GM19468 (cell line): ENCODE data around the gene NLRC5.

ENCODE experiments used
- ATAC-seq: cut with Tn5 transposase; IDR thresholded peaks from one replicate; pipeline ENCODE4 v1.9.1; 2021; ENCODE audit warnings: mild to moderate bottlenecking, moderate library complexity, moderate number of reproducible peaks; ENCODE audit not compliant: unreplicated experiment; ENCODE audit errors: extremely low read depth

The NLRC5 gene, protein sequence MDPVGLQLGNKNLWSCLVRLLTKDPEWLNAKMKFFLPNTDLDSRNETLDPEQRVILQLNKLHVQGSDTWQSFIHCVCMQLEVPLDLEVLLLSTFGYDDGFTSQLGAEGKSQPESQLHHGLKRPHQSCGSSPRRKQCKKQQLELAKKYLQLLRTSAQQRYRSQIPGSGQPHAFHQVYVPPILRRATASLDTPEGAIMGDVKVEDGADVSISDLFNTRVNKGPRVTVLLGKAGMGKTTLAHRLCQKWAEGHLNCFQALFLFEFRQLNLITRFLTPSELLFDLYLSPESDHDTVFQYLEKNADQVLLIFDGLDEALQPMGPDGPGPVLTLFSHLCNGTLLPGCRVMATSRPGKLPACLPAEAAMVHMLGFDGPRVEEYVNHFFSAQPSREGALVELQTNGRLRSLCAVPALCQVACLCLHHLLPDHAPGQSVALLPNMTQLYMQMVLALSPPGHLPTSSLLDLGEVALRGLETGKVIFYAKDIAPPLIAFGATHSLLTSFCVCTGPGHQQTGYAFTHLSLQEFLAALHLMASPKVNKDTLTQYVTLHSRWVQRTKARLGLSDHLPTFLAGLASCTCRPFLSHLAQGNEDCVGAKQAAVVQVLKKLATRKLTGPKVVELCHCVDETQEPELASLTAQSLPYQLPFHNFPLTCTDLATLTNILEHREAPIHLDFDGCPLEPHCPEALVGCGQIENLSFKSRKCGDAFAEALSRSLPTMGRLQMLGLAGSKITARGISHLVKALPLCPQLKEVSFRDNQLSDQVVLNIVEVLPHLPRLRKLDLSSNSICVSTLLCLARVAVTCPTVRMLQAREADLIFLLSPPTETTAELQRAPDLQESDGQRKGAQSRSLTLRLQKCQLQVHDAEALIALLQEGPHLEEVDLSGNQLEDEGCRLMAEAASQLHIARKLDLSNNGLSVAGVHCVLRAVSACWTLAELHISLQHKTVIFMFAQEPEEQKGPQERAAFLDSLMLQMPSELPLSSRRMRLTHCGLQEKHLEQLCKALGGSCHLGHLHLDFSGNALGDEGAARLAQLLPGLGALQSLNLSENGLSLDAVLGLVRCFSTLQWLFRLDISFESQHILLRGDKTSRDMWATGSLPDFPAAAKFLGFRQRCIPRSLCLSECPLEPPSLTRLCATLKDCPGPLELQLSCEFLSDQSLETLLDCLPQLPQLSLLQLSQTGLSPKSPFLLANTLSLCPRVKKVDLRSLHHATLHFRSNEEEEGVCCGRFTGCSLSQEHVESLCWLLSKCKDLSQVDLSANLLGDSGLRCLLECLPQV (N-terminal part only)

GRCh38 chr16:56988948-56989945, at the start of gene NLRC5:
TSS of gene NLRC5 (plus strand) at chr16:56989557. CDS start at chr16:57020713, 31,156 bp downstream.
- peak; percentile 66 for ATAC-seq

- no peak for ATAC-seq
Observed at GRCh38 chr16:56939801-56940200, 49.6 kb upstream of the NLRC5 start.

DNA sequence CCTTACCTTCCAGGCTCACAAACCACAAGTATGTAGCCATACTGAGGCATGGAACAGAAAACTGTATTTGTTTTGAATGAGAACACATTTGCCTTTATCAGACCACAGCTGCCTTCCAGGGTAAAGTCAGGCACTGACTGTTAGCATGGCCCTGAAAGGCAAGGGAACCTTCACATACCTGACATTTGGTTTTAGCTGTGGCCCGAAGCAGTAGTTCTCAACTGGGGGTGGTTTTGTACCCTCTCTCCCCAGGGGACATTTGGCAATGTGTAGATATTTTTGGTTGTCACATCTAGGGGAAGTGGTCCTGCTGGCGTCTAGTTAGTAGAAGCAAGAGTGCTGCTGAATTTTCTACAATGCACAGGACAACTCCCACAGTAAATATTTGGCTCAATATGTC, 48.3 kb upstream of the NLRC5 start:
- ATAC-seq: no peak

GRCh38 chr16:56941856-56942331, 47.5 kb upstream of the NLRC5 start:
- ATAC-seq: no peak

DNA sequence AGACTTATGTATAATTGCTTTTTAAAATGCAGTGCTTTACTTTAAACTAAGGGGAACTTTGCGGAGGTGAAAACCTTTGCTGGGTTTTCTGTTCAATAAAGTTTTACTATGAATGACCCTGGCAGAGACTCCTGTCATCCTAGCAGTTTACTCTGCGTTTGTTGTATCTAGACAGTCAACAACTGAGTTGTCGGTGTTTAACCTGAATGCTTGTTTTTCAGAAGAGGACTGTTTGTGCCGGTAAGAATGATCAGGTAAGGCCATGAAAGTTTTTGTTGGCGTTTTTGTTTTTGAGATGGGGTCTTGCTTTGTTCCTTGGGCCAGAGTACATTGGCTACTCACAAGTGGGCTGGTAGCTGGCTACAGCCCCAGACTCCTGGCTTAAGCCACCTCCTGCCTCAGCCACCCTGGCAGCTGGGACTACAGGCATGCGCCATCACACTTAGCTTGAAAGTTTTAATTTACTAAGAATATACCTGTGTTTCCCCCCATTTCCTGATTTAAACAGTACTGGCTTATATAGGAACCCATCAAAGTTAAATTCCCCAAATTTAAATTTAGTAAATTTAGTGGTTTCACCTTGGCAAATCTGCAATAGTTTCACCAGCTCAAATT, 45.5 kb upstream of the NLRC5 start:
- no peak for ATAC-seq

DNA sequence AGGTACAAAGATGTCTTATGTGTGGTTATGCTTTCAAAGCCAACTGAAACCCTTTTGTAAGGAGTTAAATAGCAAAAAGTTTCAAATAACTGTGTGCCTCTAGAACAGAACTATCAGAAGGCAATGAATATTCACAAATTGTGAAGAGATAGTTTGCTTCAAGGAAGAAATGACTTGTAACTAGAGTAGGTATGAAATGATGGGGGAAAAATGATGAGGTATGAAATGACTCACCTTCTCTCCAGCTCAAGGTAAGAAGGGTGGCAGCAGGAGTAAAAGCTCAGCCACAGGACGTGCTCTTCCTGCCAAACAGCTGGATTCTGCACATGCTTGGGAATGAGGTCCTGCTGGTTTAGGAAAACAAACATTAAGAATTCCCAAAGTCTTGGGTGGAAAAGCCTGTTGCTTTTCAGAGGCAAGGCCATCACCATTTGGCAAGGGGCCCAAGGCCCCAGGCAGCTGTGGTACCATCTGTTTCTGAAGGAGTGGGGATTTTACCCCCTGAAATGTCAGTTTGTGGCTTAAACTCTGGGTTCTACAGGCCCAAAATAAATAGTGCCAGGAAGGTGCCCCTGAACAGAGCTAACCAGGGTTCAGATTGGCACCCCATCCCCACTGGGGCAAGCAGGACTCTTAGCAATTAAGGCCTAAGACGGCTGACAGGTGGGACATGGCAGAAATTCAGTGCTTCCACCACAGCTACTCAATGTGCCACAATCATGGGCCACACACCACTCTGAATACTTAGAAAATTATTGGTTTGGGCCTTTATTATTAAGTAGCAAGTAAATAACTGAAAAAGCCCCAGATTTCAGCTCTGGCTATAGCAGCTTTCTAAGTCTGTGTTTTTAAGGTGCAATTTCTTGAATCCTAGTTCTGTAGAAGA, 44.2 kb upstream of the NLRC5 start:
- no peak for ATAC-seq

- no peak for ATAC-seq
Observed at GRCh38 chr16:56945847-56946527, 43.4 kb upstream of the NLRC5 start.

DNA sequence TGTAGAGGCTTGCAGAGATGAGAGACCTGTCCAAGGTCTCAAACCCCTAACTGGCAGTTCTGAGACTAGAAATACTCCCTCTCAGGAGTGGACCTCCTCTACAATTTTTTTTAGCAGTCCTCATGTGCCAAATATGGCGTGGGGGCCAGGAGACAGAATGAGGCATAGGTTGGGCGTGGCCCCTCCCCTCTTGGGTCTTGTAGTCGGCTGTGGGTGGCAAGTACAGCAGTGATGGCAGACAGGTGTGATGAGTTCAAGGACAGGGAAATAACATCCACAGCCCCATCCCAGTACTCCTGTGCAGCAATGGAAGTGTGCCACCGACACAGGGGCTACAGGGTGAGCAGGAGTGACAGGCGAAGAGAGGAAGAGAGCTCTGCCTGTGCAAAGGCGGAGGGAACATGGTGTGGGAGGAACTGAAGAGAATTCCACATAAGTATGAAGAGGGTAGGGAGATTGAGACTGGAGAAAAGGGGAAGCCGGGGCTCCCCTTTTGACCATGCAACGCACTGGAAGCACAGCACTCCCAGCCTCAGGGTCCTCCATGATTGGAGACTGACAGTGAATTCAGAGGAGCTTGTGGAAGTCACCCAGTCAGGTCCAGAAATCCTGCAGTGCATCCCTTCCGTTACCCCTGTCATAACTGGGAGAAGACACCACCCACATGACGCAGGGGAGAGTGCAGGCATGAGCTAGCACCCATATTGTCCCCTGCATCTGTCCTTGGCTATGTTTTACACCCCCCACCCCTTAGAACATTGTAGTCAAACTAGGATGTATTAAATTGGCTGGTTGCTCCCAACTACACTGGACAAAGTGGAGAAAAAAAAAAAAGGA, 42.4 kb upstream of the NLRC5 start:
- no peak for ATAC-seq

GRCh38 chr16:56947604-56947995, 41.8 kb upstream of the NLRC5 start:
- ATAC-seq: no peak

- no peak for ATAC-seq
Observed at GRCh38 chr16:56948234-56948633, 41.1 kb upstream of the NLRC5 start.

GRCh38 chr16:56950051-56950450, 39.3 kb upstream of the NLRC5 start:
- no peak for ATAC-seq

- no peak for ATAC-seq
Observed at GRCh38 chr16:56950455-56950854, 38.9 kb upstream of the NLRC5 start.

- peak; percentile 36 for ATAC-seq
Observed at GRCh38 chr16:56950881-56951771, 38.2 kb upstream of the NLRC5 start.

DNA sequence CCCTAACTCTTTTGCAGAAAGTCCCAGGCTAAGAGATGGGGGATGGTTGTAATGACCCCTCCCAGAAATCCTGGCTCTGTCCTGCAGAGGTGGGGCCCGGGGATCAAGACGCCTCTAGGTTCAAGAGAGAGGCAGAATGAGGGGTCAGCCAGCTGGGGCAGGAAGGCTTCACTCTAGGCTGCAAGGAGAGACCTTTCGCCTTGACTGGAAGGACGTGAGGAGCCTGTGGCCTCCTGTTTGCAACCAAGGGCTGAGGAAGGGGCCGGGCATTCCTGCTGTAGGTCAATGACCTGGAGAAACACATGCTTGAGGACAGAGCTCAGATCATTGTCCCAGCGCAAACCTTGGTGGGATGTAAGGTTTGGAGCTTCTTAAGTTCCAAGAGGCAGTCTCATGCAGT, 36.4 kb upstream of the NLRC5 start:
- ATAC-seq: no peak

DNA sequence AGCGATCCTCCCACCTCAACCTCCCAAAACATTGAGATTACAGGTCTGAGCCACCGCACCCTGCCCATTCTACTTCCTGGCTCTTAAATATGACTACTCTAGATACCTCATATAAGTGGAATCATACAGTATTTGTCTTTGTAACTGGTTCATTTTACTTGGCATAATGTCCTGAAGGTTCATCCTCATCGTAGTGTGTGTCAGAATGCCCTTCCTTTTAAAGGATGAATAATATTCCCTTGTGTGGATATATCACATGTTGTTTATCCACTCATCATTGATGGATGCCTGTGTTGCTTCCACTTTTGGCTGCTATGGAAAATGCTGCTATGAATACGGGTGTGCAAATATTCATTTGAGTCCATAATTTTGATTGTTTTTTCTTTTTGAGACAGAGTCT, 33.3 kb upstream of the NLRC5 start:
- no peak for ATAC-seq
